ENCODE results near the gene TMEM121.
"Not testable (repeated sequence)": the region's sequence is repeated elsewhere in the genome, so short reads cannot be mapped to it uniquely, and the experiment has no call there.

- not testable (repeated sequence) for TF ChIP-seq EZH2 (IDR thresholded peaks at IDR 0.05; ENCODE audit: low read length); CTCF (optimal IDR thresholded peaks at IDR 0.05 in 1 of 3, IDR thresholded peaks at IDR 0.05 in 1 of 3, conservative IDR thresholded peaks at IDR 0.05 in 1 of 3; ENCODE audit: extremely low read depth in 1 of 3, insufficient read depth in 2 of 3, low read length in 3 of 3)
These were observed 19.3 kb downstream of the TMEM121 start for GRCh38 chr14:105545676-105546075.

Measured in keratinocyte (primary cell).